Activated T-cell treated with anti-CD3 and anti-CD28 coated beads, Interleukin-2, amount 50 U/mL, for 72 hours (primary cell): Measurements from ENCODE around the gene SMG7. TPM values are rescaled to one million over a fixed set of nuclear protein-coding genes. Genes with fewer than 3 reads are reported as not detected.

Experiments used
- ATAC-seq, 2 donors: fragments of 150-1000 bp; cut with Tn5 transposase; replicated peaks in 1 of 2; 2 replicates each; pipeline ENCODE4 v1.10.0; 2021; ENCODE audit warnings: moderate library complexity in 2 of 2, mild to moderate bottlenecking in 1 of 2
- DNase-seq, 2 donors: peaks; one replicate each; pipeline ENCODE4 v3.0.0; 2021 to 2022; ENCODE audit warnings: mixed read lengths in 1 of 2
- H3K27ac Mint-ChIP-seq: one replicate; pipeline ENCODE4 v1.8.0; 2022; ENCODE audit warnings: mild to moderate bottlenecking, moderate library complexity, mixed read lengths
- H3K27me3 Mint-ChIP-seq: one replicate; pipeline ENCODE4 v1.8.0; 2022; ENCODE audit warnings: low read depth, mixed read lengths
- H3K36me3 Mint-ChIP-seq, 2 donors: one replicate each; pipeline ENCODE4 v1.8.0; 2022; ENCODE audit warnings: mixed read lengths in 2 of 2, mild to moderate bottlenecking in 1 of 2; ENCODE audit not compliant: insufficient read depth in 2 of 2
- H3K4me1 Mint-ChIP-seq: one replicate; pipeline ENCODE4 v1.8.0; 2022; ENCODE audit warnings: low read depth, mixed read lengths
- H3K4me3 Mint-ChIP-seq, 2 donors: one replicate each; pipeline ENCODE4 v1.8.0; 2022; ENCODE audit warnings: mild to moderate bottlenecking in 2 of 2, mixed read lengths in 2 of 2, moderate library complexity in 2 of 2
- H3K9me3 Mint-ChIP-seq, 2 donors: one replicate each; pipeline ENCODE4 v1.8.0; 2022; ENCODE audit warnings: mixed read lengths in 2 of 2
- total RNA-seq, 2 donors: library from RNA; stranded (reverse); gene quantifications; one replicate each; pipeline ENCODE4 v1.2.3, GENCODE V29; 2022

SMG7 gene
- total RNA-seq, 2 donors from 2014 or later: 57.9 to 69.8 TPM

DNA sequence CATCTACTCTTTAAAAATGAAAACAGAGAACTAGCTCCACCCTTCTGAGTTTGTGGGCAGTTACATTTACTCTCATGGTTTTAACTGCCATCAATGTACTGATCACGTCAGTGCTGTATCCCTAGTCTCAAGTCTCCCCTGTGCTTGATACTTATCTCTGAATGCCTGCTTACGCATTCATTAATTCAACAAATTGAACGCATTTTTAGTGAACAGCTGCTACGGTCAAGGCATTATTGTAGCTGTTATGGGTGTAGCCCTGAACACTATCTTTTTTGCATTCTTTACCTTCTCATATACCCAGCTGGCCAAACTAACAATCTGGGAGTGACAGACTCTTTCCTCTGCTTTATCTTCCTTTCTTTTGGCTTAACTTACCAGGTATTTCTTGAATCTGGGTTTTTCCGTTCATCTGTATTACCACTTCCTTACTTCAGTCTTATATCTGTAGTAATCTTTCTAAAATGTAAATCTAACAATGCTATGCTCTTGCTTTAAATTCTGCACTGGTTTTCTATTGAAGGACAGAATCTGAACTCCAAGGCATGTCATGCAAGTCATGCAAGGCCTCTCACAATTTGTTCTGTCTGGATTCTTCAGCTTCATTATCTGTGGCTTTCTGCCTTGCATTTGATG lies 33.3 kb downstream of the SMG7 start:
- H3K27me3 Mint-ChIP-seq: no peaks in the 10 kb centered on the region
- no peak for DNase-seq
- no peaks in the 10 kb centered on the region for H3K9me3 Mint-ChIP-seq
- H3K4me3 Mint-ChIP-seq: no peak overlapping the region
- H3K27ac Mint-ChIP-seq: no peak overlapping the region
- peaks cover 0 to 2% of the 10 kb centered on the region in 2 donors for H3K36me3 Mint-ChIP-seq
- H3K4me1 Mint-ChIP-seq: peaks cover 34% of the 10 kb centered on the region
- no peak for ATAC-seq

DNA sequence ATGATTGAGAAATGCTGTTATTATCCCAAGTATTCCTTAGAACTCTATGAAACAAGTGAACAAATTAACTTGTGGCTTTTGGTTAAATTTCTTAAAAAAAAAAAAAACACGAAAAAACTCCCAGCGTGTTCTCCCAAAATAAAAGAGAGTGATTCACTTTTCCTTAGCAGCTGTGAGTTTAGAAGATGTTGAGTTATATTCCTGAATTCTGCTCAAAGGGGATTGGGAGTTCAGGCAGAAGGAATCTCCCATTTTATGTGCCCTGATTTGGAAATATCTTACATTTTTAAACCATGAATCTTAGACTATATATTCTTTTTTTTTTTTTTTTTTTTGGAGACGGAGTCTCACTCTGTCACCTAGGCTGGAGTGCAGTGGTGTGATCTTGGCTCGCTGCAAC lies 34.3 kb downstream of the SMG7 start:
- DNase-seq (no peak), ATAC-seq (no peak)
- H3K36me3 Mint-ChIP-seq: peaks cover 0 to 2% of the 10 kb centered on the region in 2 donors
- peaks cover 25% of the 10 kb centered on the region for H3K4me1 Mint-ChIP-seq
- H3K27ac Mint-ChIP-seq: no peak overlapping the region
- H3K4me3 Mint-ChIP-seq: no peak overlapping the region
- no peaks in the 10 kb centered on the region for H3K9me3 Mint-ChIP-seq
- H3K27me3 Mint-ChIP-seq: no peaks in the 10 kb centered on the region

DNA sequence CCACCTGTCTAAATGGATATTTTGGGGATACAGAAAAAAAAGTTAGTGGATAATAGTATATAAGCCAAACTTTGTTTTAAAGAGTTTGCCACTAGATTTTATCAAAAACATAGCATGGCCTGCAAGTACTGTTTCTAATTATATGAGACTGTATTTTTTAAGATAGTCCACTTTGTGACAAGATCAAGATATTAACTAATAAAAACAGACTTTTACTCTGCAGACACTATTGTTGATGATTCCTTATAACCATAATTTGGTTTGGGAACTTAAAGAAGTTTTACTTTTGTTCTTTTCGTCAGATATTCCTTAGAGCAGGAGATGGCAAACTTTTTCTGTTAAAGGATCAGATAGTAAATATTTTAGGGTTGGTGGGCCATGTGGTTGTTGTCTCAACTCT lies 36.4 kb downstream of the SMG7 start:
- no peak for ATAC-seq
- H3K4me3 Mint-ChIP-seq: no peak overlapping the region

DNA sequence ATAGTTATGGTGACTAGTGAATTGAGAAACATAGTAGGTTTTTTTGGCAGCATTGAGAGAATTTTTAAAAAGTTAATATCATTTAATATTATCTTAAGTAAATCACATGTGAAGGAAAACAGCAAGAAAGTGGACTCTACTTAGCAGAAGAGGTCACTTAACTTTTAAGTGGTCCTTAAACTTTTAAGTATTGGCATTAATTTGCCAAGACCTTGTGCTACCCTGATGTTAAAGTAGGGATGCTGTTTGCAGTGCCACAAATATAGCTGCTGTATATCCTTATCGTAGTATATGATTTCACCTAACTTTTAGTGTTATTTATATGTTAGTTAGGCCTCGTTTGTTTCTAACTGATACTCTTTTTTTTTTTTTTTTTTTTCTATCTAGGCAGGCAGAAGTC lies 40.2 kb downstream of the SMG7 start:
- H3K9me3 Mint-ChIP-seq: no peaks in the 10 kb centered on the region
- no peak overlapping the region for H3K27ac Mint-ChIP-seq
- peaks cover 0 to 2% of the 10 kb centered on the region in 2 donors for H3K36me3 Mint-ChIP-seq
- DNase-seq: no peak
- H3K4me1 Mint-ChIP-seq: no peaks in the 10 kb centered on the region
- no peaks in the 10 kb centered on the region for H3K27me3 Mint-ChIP-seq
- H3K4me3 Mint-ChIP-seq: no peak overlapping the region
- no peak for ATAC-seq

More for the DNA sequence above, 36.4 kb downstream of the SMG7 start:
- Mint-ChIP-seq H3K27me3 (no peaks in the 10 kb centered on the region), H3K36me3 (peaks cover 0 to 2% of the 10 kb centered on the region in 2 donors), H3K4me1 (peaks cover 4% of the 10 kb centered on the region), H3K9me3 (no peaks in the 10 kb centered on the region), H3K27ac (no peak overlapping the region)
- no peak for DNase-seq

DNA sequence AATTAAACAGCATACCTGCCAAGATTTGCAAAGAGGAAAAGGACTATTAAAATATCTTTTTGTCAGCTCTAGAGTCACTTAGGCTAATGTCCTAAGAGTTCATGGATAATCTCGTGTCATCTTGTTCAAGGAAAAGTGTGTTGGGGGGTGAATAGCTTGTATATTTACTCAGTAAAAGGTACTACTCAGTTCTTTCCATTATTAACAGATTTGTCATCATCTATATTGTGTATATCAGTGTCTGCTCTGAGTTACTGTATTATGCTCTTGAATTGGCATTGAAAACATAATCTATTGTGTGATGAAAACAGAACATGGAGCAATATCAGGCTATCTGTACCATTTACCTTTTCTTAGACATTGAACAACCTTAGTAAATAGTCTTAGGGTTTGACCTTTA lies 41.9 kb downstream of the SMG7 start:
- Mint-ChIP-seq H3K4me3 (no peak overlapping the region), H3K4me1 (no peaks in the 10 kb centered on the region), H3K36me3 (no peaks in the 10 kb centered on the region), H3K27me3 (no peaks in the 10 kb centered on the region), H3K27ac (no peak overlapping the region), H3K9me3 (no peaks in the 10 kb centered on the region)
- ATAC-seq (no peak), DNase-seq (no peak)

DNA sequence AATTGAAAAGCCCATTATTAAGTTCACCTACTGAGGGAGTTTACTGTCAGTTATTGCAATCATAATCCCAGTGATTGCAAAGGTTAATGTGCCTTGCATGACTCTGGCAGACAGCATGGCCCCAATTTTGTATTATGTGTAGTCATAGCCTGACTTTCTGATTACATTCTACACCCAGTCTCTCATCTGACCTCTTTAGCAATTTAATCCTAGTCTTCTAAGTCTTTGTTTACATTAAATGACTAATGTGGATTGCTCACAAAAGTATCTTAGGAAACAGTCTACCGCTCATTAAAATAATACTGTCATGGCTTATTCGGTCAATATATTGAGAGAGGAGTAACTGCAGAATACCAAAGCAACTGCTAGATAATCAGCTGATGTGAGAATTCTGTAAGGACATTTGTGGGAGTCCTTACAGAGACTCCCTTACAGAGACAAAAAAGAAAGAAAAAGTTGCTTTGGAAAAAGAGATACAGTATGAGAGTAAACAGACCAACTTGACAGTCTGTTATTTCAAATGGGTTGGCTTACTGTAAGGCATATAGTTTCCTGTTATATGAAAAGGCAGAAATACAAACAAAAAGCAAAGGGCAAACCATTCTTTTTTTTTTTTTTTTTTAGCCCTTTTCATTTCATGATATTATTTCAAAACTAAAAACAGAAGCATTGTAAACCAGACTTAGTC lies 42.8 kb downstream of the SMG7 start:
- H3K4me1 Mint-ChIP-seq: no peaks in the 10 kb centered on the region
- DNase-seq (no peak), ATAC-seq (peak in 1 of 2 donors; percentile 59)
- H3K27ac Mint-ChIP-seq: peak overlapping the region; percentile 51
- H3K36me3 Mint-ChIP-seq: no peaks in the 10 kb centered on the region
- no peak overlapping the region for H3K4me3 Mint-ChIP-seq
- H3K27me3 Mint-ChIP-seq: no peaks in the 10 kb centered on the region
- H3K9me3 Mint-ChIP-seq: no peaks in the 10 kb centered on the region

DNA sequence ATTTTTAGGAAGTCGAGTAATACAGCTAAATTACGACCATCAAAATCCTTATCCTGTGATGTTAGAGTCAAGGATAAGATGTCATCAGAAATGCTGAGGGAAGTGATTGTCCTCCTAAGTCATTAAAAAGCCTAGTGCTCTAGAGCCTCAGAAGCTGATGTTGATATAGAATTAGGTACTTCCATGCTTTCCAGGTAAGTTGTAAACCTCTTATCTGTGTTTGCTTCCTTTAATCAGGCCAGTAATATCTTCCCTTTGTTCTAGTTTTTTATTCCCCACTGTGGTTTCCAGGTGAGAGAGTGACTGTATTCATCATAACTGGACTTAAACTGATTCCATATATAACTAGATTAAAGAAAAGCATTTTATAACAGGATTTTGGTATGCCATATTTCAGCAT lies 44.4 kb downstream of the SMG7 start:
- H3K27ac Mint-ChIP-seq: no peak overlapping the region
- H3K4me1 Mint-ChIP-seq: no peaks in the 10 kb centered on the region
- no peaks in the 10 kb centered on the region for H3K27me3 Mint-ChIP-seq
- peaks cover 1 to 8% of the 10 kb centered on the region in 2 donors for H3K36me3 Mint-ChIP-seq
- ATAC-seq: no peak
- H3K4me3 Mint-ChIP-seq: no peak overlapping the region
- no peak for DNase-seq
- no peaks in the 10 kb centered on the region for H3K9me3 Mint-ChIP-seq

DNA sequence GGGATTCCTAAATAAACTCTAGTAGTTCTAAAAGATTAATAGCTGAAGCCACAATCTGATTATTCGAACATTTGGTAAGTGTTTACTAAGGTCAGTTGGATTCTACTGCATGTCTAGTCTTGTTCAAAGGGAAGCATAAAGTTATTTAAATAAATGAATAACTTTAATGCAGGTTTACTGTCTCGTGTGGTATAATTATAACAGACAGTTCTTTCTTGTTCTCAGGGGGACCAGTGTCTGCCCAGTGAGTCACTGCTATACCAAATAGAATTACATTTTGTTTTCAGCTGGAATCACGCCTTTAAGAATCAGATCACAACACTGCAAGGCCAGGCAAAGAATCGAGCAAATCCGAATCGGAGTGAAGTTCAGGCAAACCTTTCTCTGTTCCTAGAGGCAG lies 45.1 kb downstream of the SMG7 start:
- Mint-ChIP-seq H3K27ac (no peak overlapping the region), H3K4me1 (no peaks in the 10 kb centered on the region), H3K4me3 (no peak overlapping the region), H3K36me3 (peaks cover 4 to 10% of the 10 kb centered on the region in 2 donors), H3K27me3 (no peaks in the 10 kb centered on the region), H3K9me3 (no peaks in the 10 kb centered on the region)
- DNase-seq: no peak
- no peak for ATAC-seq

DNA sequence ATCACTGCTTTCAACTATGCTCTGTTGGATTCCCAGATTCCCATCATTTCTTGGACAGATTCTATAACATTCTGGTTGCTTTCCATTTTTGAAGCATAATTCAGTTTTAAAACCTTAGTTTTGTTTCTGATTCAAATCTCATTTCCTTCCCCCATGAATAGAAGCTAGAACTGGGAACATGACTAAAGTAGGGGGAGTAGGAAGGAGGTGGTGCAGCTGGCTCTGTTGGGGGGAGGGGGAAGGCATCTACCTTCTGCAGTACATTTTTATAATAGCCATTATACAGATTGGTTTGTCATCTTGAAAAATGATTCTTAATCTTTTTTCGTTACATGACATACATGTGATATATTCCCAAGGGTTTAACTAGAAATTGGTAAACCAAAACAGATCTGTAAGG lies 48.1 kb downstream of the SMG7 start:
- Mint-ChIP-seq H3K4me1 (no peaks in the 10 kb centered on the region), H3K9me3 (no peaks in the 10 kb centered on the region), H3K4me3 (no peak overlapping the region), H3K36me3 (peaks cover 4 to 10% of the 10 kb centered on the region in 2 donors), H3K27ac (no peak overlapping the region), H3K27me3 (no peaks in the 10 kb centered on the region)
- ATAC-seq (no peak), DNase-seq (no peak)

DNA sequence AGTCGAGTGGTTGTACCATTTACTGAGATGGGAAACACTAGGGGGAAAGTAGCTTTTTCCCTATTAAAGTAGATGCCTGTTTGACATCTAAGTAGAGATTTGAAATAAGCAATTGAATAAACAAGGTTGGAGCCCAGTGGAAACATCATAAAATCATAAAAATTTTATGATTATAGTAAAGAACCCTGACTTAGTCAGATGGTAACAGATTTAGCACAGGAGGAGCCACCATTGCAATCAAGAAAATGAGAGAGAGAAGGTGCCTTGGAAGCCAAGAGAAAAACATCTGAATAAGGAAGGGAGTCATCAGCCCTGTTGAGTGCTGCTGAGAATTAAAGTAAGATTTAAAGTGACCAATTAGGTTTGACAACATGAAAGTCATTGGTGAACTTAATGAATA lies 49.8 kb downstream of the SMG7 start:
- DNase-seq: no peak
- Mint-ChIP-seq H3K27me3 (no peaks in the 10 kb centered on the region), H3K27ac (peak overlapping the region; percentile 22), H3K9me3 (no peaks in the 10 kb centered on the region), H3K36me3 (peaks cover 4 to 12% of the 10 kb centered on the region in 2 donors), H3K4me3 (no peak overlapping the region), H3K4me1 (no peaks in the 10 kb centered on the region)
- ATAC-seq: no peak

DNA sequence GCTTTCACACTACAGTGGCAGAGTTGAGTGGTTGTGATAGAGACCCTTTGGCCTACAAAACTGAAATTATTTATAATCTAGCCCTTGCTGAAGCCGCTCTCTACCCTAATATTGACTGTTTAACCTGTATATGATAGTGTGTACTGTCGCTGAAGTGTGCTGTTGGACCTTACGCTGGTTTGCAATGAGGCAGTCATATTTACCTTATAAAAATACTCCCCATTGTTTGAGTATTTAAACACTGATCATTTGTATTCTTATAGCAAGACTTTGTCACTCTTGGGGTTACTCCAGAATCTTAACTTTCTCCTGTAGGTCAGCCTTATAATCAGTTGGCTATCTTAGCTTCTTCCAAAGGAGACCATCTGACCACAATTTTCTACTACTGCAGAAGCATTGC lies 56.3 kb downstream of the SMG7 start:
- peaks cover 0 to 4% of the 10 kb centered on the region in 2 donors for H3K36me3 Mint-ChIP-seq

DNA sequence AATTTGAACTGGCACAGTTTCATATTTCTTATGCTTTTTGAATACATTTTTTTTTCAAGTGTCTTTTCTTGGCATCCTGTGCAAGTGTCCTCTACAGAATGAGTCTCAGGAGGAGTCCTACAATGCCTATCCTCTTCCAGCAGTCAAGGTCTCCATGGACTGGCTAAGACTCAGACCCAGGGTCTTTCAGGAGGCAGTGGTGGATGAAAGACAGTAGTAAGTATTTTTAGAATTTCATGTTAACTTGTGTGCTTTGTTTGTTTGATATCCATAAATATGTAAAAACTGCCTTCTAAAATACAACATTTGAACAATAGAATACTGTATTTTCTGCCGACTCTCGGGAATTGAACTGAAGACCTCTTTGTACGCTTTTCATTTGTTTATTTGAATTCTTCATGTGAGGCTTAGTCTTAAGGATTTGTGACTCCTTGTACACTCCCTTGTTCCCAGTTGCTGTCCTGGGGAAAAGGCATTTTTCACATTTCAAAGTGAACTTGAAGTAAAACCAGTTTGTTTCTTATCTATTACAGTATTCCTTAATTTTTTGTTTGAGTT lies 61.4 kb downstream of the SMG7 start:
- no peak for ATAC-seq
- Mint-ChIP-seq H3K4me3 (no peak overlapping the region), H3K4me1 (no peaks in the 10 kb centered on the region), H3K27me3 (no peaks in the 10 kb centered on the region), H3K27ac (peak overlapping the region; percentile 46), H3K36me3 (peaks cover 0 to 13% of the 10 kb centered on the region in 2 donors), H3K9me3 (no peaks in the 10 kb centered on the region)
- DNase-seq: no peak

More for the DNA sequence above, 56.3 kb downstream of the SMG7 start:
- H3K9me3 Mint-ChIP-seq: no peaks in the 10 kb centered on the region
- DNase-seq (no peak), ATAC-seq (no peak)
- H3K27me3 Mint-ChIP-seq: no peaks in the 10 kb centered on the region
- no peak overlapping the region for H3K4me3 Mint-ChIP-seq
- H3K4me1 Mint-ChIP-seq: no peaks in the 10 kb centered on the region
- H3K27ac Mint-ChIP-seq: peak overlapping the region; percentile 24

DNA sequence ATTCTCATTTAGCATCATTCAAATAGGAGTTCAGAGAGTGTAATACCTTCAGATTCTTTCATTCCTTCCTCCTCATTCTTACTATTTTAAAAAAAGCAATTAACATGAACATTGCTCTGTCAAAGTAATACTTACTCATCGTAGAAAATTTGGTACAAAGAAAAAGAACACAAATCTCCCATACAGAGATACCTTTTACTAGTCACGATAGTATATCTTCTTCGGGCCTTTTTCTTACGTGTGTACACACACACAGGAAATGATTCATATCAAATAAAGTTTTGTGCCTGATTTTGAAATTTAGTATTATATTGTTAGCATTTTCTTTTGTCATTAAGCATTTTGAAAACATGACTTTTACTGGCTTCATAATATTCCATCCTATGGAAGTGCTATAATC lies 65.1 kb downstream of the SMG7 start:
- H3K27ac Mint-ChIP-seq: peak overlapping the region; percentile 66
- peak in 1 of 2 donors; percentile 25 for ATAC-seq

More for the DNA sequence above, 65.1 kb downstream of the SMG7 start:
- Mint-ChIP-seq H3K27me3 (no peaks in the 10 kb centered on the region), H3K4me1 (no peaks in the 10 kb centered on the region), H3K4me3 (no peak overlapping the region), H3K9me3 (no peaks in the 10 kb centered on the region), H3K36me3 (peaks cover 10 to 24% of the 10 kb centered on the region in 2 donors)
- DNase-seq: no peak
